NT2/D1 (cell line): ENCODE measurements around the gene LGALS9B.
"Not testable (repeated sequence)": the region's sequence is repeated elsewhere in the genome, so short reads cannot be mapped to it uniquely, and the experiment has no call there.

ENCODE experiments used
- SUZ12 ChIP-seq: IDR thresholded peaks from 2 replicates; pipeline ENCODE4 v1.6.1; 2011; ENCODE audit not compliant: insufficient read length, insufficient read depth; ENCODE audit errors: extremely low read depth
- YY1 ChIP-seq: IDR thresholded peaks from 2 replicates; pipeline ENCODE4 v1.6.1; 2011; ENCODE audit not compliant: insufficient read length, insufficient read depth
- ZNF274 ChIP-seq: IDR thresholded peaks from 2 replicates; pipeline ENCODE4 v1.6.1; 2011; ENCODE audit warnings: mild to moderate bottlenecking, low read depth, low read length

DNA sequence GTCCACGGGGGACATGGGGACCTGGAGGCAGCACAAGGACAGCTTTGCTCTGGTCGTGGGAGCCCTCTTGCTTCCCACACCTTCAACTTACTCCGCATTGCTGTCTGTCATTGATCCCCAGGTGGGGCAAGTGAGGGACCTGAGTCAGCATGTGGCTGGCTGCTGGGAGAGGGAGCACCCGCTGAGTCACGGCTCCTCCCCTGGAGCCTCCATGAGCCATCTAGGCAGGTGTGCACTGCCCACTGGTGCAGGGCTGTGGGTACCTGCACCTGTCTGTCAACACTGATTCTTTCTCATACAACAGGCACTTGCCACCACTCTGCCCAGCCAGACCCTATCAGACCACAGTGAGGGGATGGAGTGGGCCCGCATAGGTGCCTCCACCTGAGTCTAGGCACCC is 24.8 kb upstream of the LGALS9B start:
- TF ChIP-seq ZNF274, YY1, SUZ12: not testable (repeated sequence)
